HG03095 (cell line): ENCODE results near the gene NAALADL2.
"Not testable (repeated sequence)": the region's sequence is repeated elsewhere in the genome, so short reads cannot be mapped to it uniquely, and the experiment has no call there.

Experiments
- ATAC-seq: cut with Tn5 transposase; IDR thresholded peaks from one replicate; pipeline ENCODE4 v1.9.1; 2021; ENCODE audit warnings: moderate library complexity; ENCODE audit not compliant: unreplicated experiment

NAALADL2 gene

DNA sequence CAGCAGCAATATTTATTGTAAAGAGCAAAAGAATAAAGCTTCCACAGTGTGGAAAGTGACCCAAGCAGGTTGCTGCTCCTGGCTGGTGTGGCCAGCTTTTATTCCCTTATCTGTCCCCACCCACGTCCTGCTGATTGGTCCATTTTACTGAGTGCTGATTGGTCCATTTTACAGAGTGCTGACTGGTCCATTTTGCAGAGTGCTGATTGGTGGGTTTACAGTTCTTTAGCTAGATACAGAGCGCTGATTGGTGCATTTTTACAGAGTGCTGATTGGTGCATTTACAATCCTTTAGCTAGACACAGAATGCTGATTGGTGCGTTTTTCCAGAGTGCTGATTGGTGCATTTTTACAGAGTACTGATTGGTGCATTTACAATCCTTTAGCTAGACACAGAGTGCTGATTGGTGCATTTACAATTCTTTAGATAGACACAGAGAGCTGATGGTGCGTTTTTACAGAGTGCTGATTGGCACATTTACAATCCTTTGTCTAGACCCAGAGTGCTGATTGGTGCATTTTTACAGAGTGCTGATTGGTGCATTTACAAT, 601.8 kb downstream of the NAALADL2 start:
- ATAC-seq, result not testable (repeated sequence)

GRCh38 chr3:175464362-175464761, 605.2 kb downstream of the NAALADL2 start:
- ATAC-seq, result no peak

- no peak for ATAC-seq
Observed at GRCh38 chr3:175469124-175469523, 610.0 kb downstream of the NAALADL2 start.

- no peak for ATAC-seq
Observed at GRCh38 chr3:175475765-175476164, 616.6 kb downstream of the NAALADL2 start.

- no peak for ATAC-seq
Observed at GRCh38 chr3:175476489-175476888, 617.4 kb downstream of the NAALADL2 start.

DNA sequence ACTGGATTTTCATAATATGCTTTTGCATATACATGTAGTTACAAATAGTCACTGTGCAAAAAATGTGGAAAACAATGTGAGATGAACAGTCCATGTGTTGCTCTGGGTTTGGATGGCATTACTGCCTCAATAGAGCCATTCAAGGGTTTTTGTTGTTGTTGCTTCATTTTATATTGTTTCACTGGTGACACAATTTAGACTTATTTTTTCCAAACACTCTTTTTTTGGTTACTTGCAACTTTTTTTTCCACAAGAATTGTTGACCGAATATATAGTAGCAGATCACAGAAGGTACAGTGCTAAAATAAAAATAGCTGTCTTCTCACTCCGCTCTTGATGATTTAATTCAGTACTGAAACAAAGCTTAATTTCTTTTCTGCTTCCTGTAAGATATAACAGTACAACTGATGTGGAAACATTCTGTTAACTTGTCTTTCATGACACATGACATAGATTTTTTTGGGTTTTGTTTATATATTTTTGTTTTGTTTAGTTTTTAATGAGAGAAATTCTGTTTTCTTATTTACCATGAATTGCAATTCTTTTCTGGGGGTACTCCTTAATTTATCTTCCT, 618.6 kb downstream of the NAALADL2 start:
- peak; percentile 91 for ATAC-seq

GRCh38 chr3:175478301-175478700, 619.2 kb downstream of the NAALADL2 start:
- no peak for ATAC-seq

DNA sequence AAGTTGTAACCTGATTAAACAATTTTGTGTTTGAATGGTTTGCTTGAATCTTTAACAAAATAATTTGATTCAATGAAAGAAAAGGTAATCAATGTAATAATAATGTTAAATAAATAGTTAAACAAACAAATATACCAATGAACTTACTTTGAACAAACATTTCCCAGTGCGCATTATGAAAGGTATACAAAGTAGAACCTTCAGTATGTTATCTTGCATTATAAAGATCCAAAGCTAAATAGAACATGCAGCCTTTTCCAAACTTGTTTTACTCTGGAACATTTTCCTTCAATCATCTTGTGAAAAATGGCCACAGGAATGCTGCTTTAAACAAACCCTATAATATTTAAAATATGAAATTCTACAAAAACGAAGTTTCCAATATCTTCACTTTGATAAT, 620.0 kb downstream of the NAALADL2 start:
- ATAC-seq, result no peak

DNA sequence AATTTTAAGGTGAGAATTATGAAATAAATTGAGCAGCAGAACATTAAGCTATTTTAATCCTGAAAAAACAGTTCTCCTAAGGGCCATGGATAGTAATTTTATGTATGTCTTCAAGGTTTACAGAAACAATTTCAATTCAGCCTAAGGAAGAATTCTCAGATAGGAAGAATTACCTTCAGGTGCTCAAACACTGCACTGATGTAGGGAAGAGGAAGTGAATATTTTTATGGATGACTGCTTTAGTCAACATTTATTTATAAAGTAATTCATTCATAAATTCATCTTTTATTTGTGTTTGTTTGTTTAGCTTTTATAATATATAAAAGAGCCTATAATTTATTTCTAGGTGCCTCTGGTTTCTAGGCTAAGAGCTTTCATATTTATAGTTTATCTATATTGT, 620.7 kb downstream of the NAALADL2 start:
- ATAC-seq, result no peak

GRCh38 chr3:175484666-175485065, 625.5 kb downstream of the NAALADL2 start:
- ATAC-seq, result peak; percentile 51

GRCh38 chr3:175485436-175485835, 626.3 kb downstream of the NAALADL2 start:
- no peak for ATAC-seq

GRCh38 chr3:175486255-175486654, 627.1 kb downstream of the NAALADL2 start:
- ATAC-seq, result peak; percentile 38

DNA sequence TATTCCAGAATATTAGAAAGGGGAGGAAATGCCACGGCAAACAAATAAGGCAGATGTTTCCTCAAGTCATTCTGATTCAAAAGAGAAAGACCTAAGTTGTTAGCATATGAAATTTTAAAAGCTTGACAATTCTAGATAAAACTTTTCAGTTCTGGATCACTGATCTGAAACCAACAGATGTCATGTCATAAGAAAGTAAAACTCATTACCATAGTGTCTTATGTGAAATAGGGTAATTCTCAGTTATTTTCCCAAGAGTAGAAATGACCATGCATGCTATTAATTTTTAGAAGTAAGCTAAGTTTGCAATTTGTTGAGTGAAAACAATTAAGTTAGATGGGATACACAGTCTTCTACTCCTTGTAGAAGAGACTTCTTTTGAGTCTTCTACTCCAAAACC, 630.3 kb downstream of the NAALADL2 start:
- peak; percentile 67 for ATAC-seq

- no peak for ATAC-seq
Observed at GRCh38 chr3:175493301-175493700, 634.2 kb downstream of the NAALADL2 start.

GRCh38 chr3:175495331-175495730, 636.2 kb downstream of the NAALADL2 start:
- peak; percentile 81 for ATAC-seq

- no peak for ATAC-seq
Observed at GRCh38 chr3:175502155-175502554, 643.0 kb downstream of the NAALADL2 start.

GRCh38 chr3:175511219-175511785, 652.2 kb downstream of the NAALADL2 start:
- ATAC-seq, result no peak

DNA sequence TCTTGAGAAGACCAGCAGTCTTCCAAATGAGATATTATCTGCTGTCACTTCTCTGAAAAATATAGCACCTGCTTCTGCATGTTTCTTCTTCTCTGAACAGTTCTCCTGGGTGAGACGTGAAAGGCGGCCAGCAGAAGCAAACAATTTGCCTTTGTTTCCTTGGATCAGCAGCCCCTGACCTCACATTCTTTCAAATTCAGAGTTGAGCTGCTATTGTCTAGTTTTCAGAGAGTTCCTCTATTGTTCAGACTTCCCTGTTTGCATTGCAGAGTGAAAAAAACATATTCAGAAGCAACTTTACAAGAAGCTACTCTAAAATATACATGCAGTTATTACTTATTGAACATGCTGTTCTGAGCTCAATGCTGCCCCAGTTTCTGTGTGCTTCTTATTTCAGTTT, 653.6 kb downstream of the NAALADL2 start:
- ATAC-seq, result no peak

- no peak for ATAC-seq
Observed at GRCh38 chr3:175518459-175518858, 659.3 kb downstream of the NAALADL2 start.

GRCh38 chr3:175521406-175521805, 662.3 kb downstream of the NAALADL2 start:
- ATAC-seq, result no peak

DNA sequence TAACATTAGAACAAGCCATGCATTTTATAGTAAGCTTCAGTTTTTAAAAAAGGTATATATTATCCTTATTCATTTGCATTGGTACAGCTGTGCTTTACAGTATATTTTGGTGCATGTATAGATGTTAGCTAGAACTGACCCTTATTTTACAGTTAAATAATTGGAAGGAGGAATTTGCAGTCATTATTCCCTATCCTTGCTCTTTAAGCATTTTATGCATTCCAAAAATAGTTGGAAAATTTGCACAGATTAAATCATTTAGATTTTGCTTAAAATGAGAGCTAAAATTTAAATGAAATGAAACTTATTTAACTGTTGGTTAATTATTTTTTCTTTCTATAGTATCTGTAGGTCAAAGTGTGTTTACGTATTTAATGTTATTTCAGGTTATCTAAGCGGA, 667.1 kb downstream of the NAALADL2 start:
- no peak for ATAC-seq

- ATAC-seq, result no peak
Observed at GRCh38 chr3:175526609-175527280, 667.6 kb downstream of the NAALADL2 start.
